Pancreas (tissue), 10 donors: ENCODE measurements around the gene TCF7L1. TPM values are rescaled to one million over a fixed set of nuclear protein-coding genes. Genes with fewer than 3 reads are reported as not detected.

Experiments
- ATAC-seq, 4 donors: fragments of 200-7000 bp; cut with Tn5 transposase; one replicate each; pipeline versions ENCODE4 v1.8.0 to v1.9.1; 2020; ENCODE audit warnings: mild to moderate bottlenecking in 4 of 4, moderate library complexity in 4 of 4
- DNase-seq, 6 donors: peaks; one replicate each; pipeline ENCODE4 v3.0.0-alpha.2; 2020
- FAIRE-seq: peaks from 2 replicates; lab custom pipeline; 2012; peaks lifted over from hg19 to GRCh38; lab: Jason Lieb, UNC
- H3K27ac ChIP-seq, 4 donors: fragments of 200-600 bp; sonication (generic); 1 replicate in 3 of 4; 2 replicates in 1 of 4; pipeline versions ENCODE4 v1.5.0 to v1.8.0; 2020
- H3K27me3 ChIP-seq, 4 donors: fragments of 200-600 bp; one replicate each; pipeline ENCODE4 v1.8.0; 2021
- H3K36me3 ChIP-seq, 3 donors: fragments of 200-600 bp; sonication (generic) in 1 of 3; one replicate each; pipeline versions ENCODE4 v1.5.0 to v1.8.0; 2020 to 2021
- H3K4me1 ChIP-seq, 3 donors: fragments of 200-600 bp; one replicate each; pipeline ENCODE4 v1.8.0; 2021
- H3K4me3 ChIP-seq, 4 donors: fragments of 200-600 bp; sonication (generic) in 2 of 4; one replicate each; pipeline versions ENCODE4 v1.5.0 to v1.8.0; 2020 to 2021
- H3K9me3 ChIP-seq, 4 donors: fragments of 200-600 bp; one replicate each; pipeline ENCODE4 v1.8.0; 2021
- WGBS, 2 donors: extraction: QIAGEN DNeasy Blood & Tissue Kit; methylation state at CpG; one replicate each; pipeline ENCODE4 v1.1.7; 2013; 5-methylcytosine and 5-hydroxymethylcytosine counted together
- intact Hi-C, 3 donors: fragments of 100-400 bp; cut with DNase I; formaldehyde crosslinking; loops; one replicate each; pipeline versions ENCODE4 v1.11.1 to v1.14.2; 2022
- polyA plus RNA-seq, 2 donors: library from polyadenylated mRNA; stranded (reverse); fragments of 200-250 nt; gene quantifications; one replicate each; pipeline ENCODE4 v1.2.3, GENCODE V29; 2013
- total RNA-seq, 6 donors: library from RNA; stranded (reverse); fragmentation: NEBNext Ultra II Directional in 4 of 6; extraction: Animal tissue kit (Norgen Biotek cat#: 25700) in 4 of 6; gene quantifications; one replicate each; pipeline versions ENCODE4 v1.2.1 to v1.2.4, GENCODE V29; 2021 to 2023
- TF ChIP-seq, protein P1 (sequence below), 4 donors: fragments of 200-600 bp; sonication (generic) in 3 of 4; IDR thresholded peaks; one replicate each; pipeline versions ENCODE4 v1.5.0 to v1.8.0; 2021; ENCODE audit warnings: antibody characterized with exemption in 4 of 4
- donor health status: healthy with polysubstance abuse.
- donor health status: DM: no; HTN: no; CAD: no; lungs with moderate emphysema.
- donor health status: DM: no; HTN: no; CAD: no.
- donor health status: control.
- donor health status: control.
- donor health status: Bipolar disorder and iron deficiency.
- donor health status: DM: yes; HTN: yes; CAD: no.
- donor health status: DM: no; HTN: no; CAD: no.
- donor health status: DM: no; HTN: no; CAD: no.
- donor health status: DM: yes; HTN: yes; CAD: no.

The TCF7L1 gene
- total and polyA plus RNA-seq, 8 donors, result 1.1 to 4.0 (median 1.8) TPM

DNA sequence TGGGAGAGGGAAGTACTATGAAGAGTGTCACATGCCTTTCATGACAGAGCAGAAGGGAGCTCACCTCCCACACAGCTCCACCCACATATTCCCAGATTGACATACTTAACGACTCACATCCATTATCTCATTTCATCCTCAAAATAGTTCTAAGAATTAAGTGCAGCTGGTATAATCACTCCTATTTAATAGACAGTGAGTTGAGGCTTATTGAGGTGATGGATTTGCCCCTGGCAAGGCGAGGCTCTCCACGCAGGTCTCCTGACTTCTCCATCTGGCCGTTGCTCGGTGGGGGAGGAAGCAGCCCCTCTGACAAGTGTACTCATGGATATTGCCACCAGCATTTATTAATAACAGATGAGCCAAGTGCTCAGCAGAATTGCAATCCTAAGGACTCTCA is 113.2 kb downstream of the TCF7L1 start:
- ATAC-seq (no peak), FAIRE-seq (no peak), DNase-seq (no peak)
- H3K27me3 ChIP-seq, result no peaks in the 10 kb centered on the region
- H3K36me3 ChIP-seq, result no peaks in the 10 kb centered on the region
- no peaks in the 10 kb centered on the region for H3K9me3 ChIP-seq
- H3K4me3 ChIP-seq, result no peak overlapping the region
- H3K27ac ChIP-seq, result no peak overlapping the region
- peaks cover 5 to 21% (median 13%) of the 10 kb centered on the region in 3 donors for H3K4me1 ChIP-seq
- 76 to 82% methylated on average over 5 of the region's 5 CpGs for WGBS, 2 donors
- intact Hi-C loops, result no loop called here
- TF ChIP-seq, protein P1, sequence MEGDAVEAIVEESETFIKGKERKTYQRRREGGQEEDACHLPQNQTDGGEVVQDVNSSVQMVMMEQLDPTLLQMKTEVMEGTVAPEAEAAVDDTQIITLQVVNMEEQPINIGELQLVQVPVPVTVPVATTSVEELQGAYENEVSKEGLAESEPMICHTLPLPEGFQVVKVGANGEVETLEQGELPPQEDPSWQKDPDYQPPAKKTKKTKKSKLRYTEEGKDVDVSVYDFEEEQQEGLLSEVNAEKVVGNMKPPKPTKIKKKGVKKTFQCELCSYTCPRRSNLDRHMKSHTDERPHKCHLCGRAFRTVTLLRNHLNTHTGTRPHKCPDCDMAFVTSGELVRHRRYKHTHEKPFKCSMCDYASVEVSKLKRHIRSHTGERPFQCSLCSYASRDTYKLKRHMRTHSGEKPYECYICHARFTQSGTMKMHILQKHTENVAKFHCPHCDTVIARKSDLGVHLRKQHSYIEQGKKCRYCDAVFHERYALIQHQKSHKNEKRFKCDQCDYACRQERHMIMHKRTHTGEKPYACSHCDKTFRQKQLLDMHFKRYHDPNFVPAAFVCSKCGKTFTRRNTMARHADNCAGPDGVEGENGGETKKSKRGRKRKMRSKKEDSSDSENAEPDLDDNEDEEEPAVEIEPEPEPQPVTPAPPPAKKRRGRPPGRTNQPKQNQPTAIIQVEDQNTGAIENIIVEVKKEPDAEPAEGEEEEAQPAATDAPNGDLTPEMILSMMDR (IDR thresholded peaks at IDR 0.05), result no peak

DNA sequence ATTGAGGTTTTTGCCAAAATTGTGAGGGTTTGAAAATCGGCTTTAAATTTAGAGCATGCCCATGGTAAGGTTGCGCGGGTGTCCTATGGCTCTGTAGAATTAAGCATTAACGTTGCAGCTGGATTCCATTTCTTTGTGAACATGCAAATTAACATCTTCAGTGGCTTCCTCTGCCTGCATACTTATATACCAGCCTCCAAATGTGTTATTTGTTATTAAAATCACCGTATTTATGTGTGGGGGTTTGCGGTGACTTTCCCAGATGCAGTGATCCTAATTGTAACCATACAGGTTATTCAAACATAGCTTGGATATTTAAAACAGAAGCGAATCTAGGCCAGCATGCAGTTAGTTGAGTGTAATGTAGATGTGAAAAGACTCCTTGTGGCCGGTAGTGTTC is 114.4 kb downstream of the TCF7L1 start:
- no peaks in the 10 kb centered on the region for H3K36me3 ChIP-seq
- no peaks in the 10 kb centered on the region for H3K9me3 ChIP-seq
- ATAC-seq, result no peak
- no peak overlapping the region for H3K27ac ChIP-seq
- H3K27me3 ChIP-seq, result no peaks in the 10 kb centered on the region
- TF ChIP-seq, protein P1 (IDR thresholded peaks at IDR 0.05), result no peak
- FAIRE-seq, result no peak
- intact Hi-C loops, result no loop called here
- DNase-seq, result no peak
- 85 to 93% methylated on average over 8 of the region's 8 CpGs for WGBS, 2 donors
- H3K4me3 ChIP-seq, result no peak overlapping the region
- peaks cover 5 to 21% (median 13%) of the 10 kb centered on the region in 3 donors for H3K4me1 ChIP-seq

DNA sequence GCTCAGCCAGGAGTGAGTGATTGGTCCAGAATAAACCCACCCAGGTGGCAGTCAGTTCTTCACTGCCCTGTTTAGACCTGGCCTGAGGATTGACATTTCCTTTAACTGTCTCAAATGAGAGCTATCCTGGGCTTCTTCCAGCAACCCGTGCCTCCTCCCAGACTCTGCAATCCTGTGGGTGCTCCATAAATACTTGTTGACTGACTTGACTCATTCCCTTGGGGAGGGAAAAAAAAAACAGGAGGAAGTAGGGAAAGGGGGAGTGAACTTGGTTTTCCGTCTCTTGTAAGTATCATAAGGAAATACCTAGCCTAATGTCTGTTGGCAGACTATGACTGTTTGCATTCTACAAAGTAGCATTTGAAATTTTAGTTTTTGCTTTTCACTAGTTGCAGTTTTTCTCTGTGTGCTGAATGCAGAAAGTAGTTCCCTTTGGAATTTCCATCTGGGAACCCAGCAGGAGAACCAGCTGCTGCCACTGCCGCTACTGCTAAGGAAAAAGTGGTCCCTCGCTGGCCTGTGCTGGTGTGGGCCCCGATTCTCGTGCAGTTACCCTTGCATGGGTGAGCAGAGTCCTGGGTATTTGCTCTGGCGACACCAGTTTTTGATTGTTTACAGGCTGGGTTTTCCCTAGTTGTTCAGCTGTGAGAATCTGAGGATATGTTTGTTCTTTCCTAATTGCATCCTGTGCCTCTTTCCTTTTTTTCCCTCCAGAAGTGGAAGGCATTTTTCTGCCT is 115.7 kb downstream of the TCF7L1 start:
- no peaks in the 10 kb centered on the region for H3K36me3 ChIP-seq
- no peaks in the 10 kb centered on the region for H3K9me3 ChIP-seq
- H3K4me3 ChIP-seq, result no peak overlapping the region
- no peak for FAIRE-seq
- H3K27me3 ChIP-seq, result no peaks in the 10 kb centered on the region
- WGBS, 2 donors, result 32 to 37% methylated on average over 7 of the region's 7 CpGs
- peak overlapping the region in 2 of 4 donors; percentile 25 to 55 for H3K27ac ChIP-seq
- DNase-seq, result no peak
- H3K4me1 ChIP-seq, result peaks cover 5 to 21% (median 13%) of the 10 kb centered on the region in 3 donors
- ATAC-seq, result peak; percentile 43 to 55 (median 50)
- intact Hi-C loops, result no loop called here
- TF ChIP-seq, protein P1 (IDR thresholded peaks at IDR 0.05), result no peak

DNA sequence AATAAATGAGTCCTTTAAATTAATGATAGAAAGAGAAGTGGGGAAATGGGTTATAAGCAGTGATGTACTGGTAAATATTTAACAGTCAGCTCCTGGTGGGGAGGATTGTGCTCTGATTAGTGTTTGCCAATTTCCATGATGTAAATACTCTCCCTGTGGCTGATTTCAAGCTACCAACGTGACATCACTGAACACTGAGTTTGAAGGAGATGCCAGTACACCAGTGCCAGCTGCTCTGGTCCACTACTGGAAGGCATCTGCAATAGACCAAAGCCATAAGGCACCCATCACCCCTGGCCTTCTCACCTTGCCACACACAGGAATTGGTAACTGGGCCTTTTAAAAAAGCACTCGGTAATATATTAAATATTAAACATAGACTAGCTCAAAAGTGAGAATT is 116.9 kb downstream of the TCF7L1 start:
- H3K4me3 ChIP-seq, result no peak overlapping the region
- ATAC-seq (peak; percentile 66 to 79 (median 76)), FAIRE-seq (no peak), DNase-seq (no peak)
- H3K9me3 ChIP-seq, result no peaks in the 10 kb centered on the region
- H3K36me3 ChIP-seq, result no peaks in the 10 kb centered on the region
- TF ChIP-seq, protein P1 (IDR thresholded peaks at IDR 0.05), result no peak
- 18 to 29% methylated on average over 2 of the region's 2 CpGs for WGBS, 2 donors
- intact Hi-C loops, result no loop called here
- peaks cover 5 to 21% (median 13%) of the 10 kb centered on the region in 3 donors for H3K4me1 ChIP-seq
- no peaks in the 10 kb centered on the region for H3K27me3 ChIP-seq
- peak overlapping the region in 1 of 4 donors; percentile 55 for H3K27ac ChIP-seq

DNA sequence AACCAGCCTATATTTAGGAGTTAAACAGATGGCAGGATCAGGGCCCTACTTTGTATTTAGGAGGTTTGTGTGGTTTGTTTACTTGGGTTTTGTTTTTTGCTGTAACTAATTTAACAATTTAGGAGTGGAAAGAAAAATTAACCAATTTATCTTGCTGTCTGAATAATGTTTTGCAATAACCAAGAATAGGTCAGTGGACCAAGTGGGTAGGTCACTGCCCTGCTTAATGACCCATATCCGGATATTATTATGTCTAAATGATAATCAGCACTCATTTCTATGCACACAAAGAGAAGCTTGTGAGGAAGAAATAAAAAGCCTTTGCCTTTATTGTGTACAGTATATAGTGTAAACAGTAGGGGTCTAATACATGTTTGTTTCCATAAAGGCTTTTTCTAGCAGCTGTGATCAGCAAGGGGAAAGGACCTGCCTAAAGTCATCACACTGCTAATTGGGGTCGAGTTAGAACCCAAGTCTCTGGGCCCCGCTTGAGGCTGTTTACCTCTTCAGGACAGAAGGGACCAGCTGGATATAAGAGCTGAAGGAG is 118.0 kb downstream of the TCF7L1 start:
- 51 to 53% methylated on average over 3 of the region's 3 CpGs for WGBS, 2 donors
- FAIRE-seq, result no peak
- Histone ChIP-seq H3K9me3 (no peaks in the 10 kb centered on the region), H3K4me3 (no peak overlapping the region), H3K27ac (no peak overlapping the region), H3K36me3 (no peaks in the 10 kb centered on the region), H3K4me1 (peaks cover 5 to 32% (median 18%) of the 10 kb centered on the region in 3 donors), H3K27me3 (no peaks in the 10 kb centered on the region)
- intact Hi-C loops, result no loop called here
- TF ChIP-seq, protein P1 (IDR thresholded peaks at IDR 0.05), result no peak
- ATAC-seq, result no peak
- DNase-seq, result no peak
